ENCODE results near the gene FANCI.

DNA sequence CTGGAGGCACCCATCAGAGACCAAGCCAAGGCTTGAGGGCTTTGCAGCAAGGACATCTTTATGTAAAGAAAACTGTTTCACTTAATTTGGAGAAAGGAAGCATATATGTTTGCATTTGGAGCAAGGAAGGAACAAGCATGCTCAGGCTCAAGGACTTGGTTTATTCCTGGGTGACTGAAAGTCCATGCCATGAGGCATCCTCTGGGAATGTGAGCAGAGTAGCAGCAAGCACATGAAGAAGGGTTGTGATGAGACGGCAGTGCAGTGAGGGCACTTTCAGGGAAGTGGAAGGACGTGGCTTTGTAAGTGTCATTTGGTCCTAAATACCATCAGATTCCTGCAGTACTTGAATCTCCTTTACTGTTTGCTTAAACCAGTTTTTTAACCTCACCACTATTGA lies 64.0 kb downstream of the FANCI start:
- TF ChIP-seq, protein P1, sequence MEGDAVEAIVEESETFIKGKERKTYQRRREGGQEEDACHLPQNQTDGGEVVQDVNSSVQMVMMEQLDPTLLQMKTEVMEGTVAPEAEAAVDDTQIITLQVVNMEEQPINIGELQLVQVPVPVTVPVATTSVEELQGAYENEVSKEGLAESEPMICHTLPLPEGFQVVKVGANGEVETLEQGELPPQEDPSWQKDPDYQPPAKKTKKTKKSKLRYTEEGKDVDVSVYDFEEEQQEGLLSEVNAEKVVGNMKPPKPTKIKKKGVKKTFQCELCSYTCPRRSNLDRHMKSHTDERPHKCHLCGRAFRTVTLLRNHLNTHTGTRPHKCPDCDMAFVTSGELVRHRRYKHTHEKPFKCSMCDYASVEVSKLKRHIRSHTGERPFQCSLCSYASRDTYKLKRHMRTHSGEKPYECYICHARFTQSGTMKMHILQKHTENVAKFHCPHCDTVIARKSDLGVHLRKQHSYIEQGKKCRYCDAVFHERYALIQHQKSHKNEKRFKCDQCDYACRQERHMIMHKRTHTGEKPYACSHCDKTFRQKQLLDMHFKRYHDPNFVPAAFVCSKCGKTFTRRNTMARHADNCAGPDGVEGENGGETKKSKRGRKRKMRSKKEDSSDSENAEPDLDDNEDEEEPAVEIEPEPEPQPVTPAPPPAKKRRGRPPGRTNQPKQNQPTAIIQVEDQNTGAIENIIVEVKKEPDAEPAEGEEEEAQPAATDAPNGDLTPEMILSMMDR (IDR thresholded peaks at IDR 0.05): no peak
- no peak for TF ChIP-seq POLR2A (IDR thresholded peaks at IDR 0.05)

All from uterus (tissue), 2 donors.